ENCODE data around the gene CCDC33.

GRCh38 chr15:74277242-74277810 is 41.2 kb downstream of the CCDC33 start:
- TF ChIP-seq CTCF (IDR thresholded peaks at IDR 0.05) = no peak
- TF ChIP-seq POLR2A (IDR thresholded peaks at IDR 0.05) = no peak
